Muscle layer of duodenum (tissue), 2 donors: ENCODE data around the gene MPRIP.
A peak's percentile ranks its signal among the peaks of the same experiment; 100 is the strongest.

ENCODE experiments used
- H3K27ac ChIP-seq: one replicate; pipeline ENCODE4 v1.7.0; 2013; ENCODE audit warnings: mild to moderate bottlenecking, low read length
- H3K27me3 ChIP-seq: one replicate; pipeline ENCODE4 v1.7.0; 2013; ENCODE audit warnings: low read depth, mild to moderate bottlenecking, control low read depth, low read length
- H3K36me3 ChIP-seq, 2 donors: one replicate each; pipeline ENCODE4 v1.7.0; 2013; ENCODE audit warnings: low read length in 2 of 2, control low read depth in 1 of 2, mild to moderate bottlenecking in 1 of 2; ENCODE audit not compliant: insufficient read depth in 2 of 2, control insufficient read depth in 1 of 2
- H3K4me1 ChIP-seq, 2 donors: one replicate each; pipeline ENCODE4 v1.7.0; 2013; ENCODE audit warnings: low read length in 2 of 2, mild to moderate bottlenecking in 2 of 2, control low read depth in 1 of 2, moderate library complexity in 1 of 2; ENCODE audit not compliant: insufficient read depth in 2 of 2, control insufficient read depth in 1 of 2
- H3K4me3 ChIP-seq, 2 donors: one replicate each; pipeline ENCODE4 v1.7.0; 2013; ENCODE audit warnings: low read length in 2 of 2, low read depth in 1 of 2, mild to moderate bottlenecking in 1 of 2
- H3K9me3 ChIP-seq, 2 donors: one replicate each; pipeline ENCODE4 v1.7.0; 2013; ENCODE audit warnings: low read length in 2 of 2, control low read depth in 1 of 2, mild to moderate bottlenecking in 1 of 2; ENCODE audit not compliant: control insufficient read depth in 1 of 2
- donor health status: healthy.

Gene MPRIP

DNA sequence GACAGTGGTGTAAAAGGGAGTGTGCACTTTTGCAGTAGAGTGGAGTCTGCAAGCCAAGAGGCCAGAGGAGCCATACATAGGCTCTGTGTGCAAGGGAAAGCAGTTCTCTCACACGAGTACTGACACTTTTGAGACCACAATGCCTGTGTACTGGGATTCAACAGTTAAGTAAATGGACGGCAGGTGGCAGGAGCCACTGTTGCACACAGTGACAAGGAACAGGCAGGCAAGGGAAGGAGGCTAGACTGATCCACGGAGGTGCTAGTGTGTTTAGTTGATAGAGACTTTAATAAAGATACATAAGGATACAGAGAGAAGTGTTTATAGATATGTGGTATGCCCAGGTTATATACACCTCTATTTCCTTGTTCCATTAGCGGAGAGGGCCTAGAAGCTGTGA is 67.0 kb downstream of the MPRIP start:
- H3K27ac ChIP-seq: peak overlapping the region; percentile 49

DNA sequence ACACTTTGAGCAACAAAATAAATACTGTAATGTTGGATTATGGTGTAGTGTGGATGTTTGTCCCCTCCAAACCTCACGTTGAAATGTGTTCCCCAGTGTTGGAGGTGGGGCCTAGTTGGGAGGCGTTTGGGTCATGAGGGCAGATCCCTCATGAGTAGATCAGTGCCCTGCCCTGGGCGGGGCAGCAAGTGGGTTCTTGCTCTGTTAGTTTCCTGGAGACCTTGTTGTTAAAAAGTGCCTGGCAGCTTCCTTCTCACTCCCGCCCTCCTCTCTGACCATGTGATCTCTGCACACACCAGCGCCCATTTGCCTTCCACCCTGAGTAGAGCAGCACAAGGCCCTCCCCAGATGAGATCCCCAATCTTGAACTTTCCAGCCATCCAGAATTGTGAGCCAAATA is 67.7 kb downstream of the MPRIP start:
- peaks cover 31 to 48% of the 10 kb centered on the region in 2 donors for H3K4me1 ChIP-seq
- H3K27ac ChIP-seq: peak overlapping the region; percentile 49
- H3K9me3 ChIP-seq: no peaks in the 10 kb centered on the region
- no peak overlapping the region for H3K4me3 ChIP-seq
- H3K36me3 ChIP-seq: no peaks in the 10 kb centered on the region
- H3K27me3 ChIP-seq: no peaks in the 10 kb centered on the region

More for the DNA sequence above, 67.0 kb downstream of the MPRIP start:
- no peaks in the 10 kb centered on the region for H3K27me3 ChIP-seq
- no peak overlapping the region for H3K4me3 ChIP-seq
- peaks cover 29 to 51% of the 10 kb centered on the region in 2 donors for H3K4me1 ChIP-seq
- H3K9me3 ChIP-seq: no peaks in the 10 kb centered on the region
- H3K36me3 ChIP-seq: no peaks in the 10 kb centered on the region

DNA sequence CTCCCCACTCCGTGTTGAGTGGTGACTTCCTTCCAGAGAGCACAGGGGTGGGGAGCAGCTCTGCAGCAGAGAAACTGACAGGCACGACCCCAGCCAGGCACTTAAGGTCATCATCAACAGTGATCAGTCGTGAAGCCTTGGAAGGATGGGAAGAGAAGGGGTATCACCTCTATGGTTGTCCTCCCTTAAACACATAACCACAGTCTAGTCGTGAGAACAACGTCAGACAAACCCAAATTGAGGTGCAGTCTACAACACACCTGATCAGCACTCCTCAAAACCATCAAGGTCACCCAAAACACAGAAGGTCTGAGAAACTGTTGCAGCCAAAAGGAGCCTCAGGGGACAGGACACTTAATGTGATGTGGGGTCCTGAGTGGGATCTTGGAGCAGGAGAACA is 68.3 kb downstream of the MPRIP start:
- no peaks in the 10 kb centered on the region for H3K36me3 ChIP-seq
- H3K27ac ChIP-seq: no peak overlapping the region
- H3K27me3 ChIP-seq: no peaks in the 10 kb centered on the region
- H3K4me3 ChIP-seq: no peak overlapping the region
- H3K9me3 ChIP-seq: no peaks in the 10 kb centered on the region
- peaks cover 35 to 53% of the 10 kb centered on the region in 2 donors for H3K4me1 ChIP-seq

DNA sequence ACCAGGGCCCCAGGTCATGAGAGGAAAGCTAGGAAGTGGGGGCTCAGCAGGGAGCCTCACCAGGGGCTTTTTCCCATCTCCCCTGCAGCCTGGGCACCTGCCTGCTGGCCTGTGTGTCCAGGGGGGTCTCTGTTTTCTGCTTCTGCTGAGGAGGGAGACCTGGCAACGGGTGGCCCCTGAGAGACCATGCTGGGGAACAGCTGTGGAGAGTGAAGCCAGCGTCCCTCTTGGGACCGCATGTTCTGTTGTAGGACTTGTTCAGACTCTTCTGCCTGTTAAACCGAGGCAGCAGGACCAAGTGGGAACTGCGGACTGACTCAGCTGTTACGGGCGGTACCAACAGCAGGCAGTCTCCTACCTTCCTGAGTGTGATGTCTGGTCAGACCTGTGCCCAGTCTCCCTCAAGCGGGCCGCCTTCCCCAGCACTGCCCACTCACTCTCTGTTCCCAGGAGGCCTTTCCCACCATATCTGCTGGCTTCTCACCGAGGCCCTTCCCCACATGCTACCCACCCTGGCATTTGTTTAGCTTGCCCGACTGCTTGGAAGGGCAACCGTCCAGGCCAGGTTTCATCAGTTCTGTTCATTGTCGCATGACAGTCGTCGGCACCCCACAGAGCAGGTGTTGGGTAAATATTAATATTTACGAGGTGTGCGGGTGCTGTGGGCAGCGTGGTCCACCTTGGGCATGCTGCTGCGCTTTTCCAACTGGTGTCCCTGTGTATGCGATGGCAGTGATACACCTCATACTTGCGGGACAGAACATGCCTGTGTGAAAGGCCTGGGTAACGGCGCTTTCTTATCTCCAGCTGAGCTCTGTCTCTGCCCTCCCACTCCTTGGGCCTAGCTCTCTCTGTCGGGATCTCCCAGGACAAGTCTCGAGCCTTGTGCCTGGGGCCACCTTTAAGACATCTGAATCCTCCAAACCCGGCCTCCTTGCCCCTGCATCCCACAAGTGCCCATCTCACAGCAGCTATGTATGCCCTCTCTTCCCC is 69.4 kb downstream of the MPRIP start:
- Histone ChIP-seq H3K27me3 (no peaks in the 10 kb centered on the region), H3K9me3 (no peaks in the 10 kb centered on the region), H3K4me3 (no peak overlapping the region), H3K36me3 (no peaks in the 10 kb centered on the region), H3K27ac (no peak overlapping the region), H3K4me1 (peaks cover 35 to 56% of the 10 kb centered on the region in 2 donors)

DNA sequence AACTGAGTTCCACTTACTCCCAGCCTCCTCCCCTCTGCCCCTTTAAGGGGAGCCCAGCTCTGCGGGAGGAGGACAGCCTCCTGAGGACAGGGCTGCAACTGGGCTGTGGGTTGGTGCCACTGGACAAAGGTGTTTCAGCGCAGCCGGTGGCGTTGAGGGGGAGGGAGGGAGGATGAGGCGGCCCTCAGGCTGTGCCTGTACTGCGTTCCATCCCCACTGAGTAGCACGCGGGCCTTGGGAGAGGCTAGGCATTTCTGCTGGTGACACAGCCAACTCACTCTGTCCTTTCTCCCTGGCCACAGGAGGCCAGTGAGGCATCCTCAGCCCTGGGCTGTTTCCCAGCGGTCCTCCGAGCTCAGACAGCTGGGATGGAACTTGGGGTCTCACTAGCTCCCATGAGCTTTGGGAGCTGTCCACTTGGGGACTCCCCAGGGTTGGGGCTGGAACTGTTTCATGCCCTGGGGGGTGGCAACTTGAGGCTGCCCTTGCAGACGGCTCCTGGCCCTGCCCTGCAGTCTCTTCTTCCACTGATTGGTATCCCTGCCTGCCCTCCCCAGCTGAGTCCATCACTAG is 70.5 kb downstream of the MPRIP start:
- no peaks in the 10 kb centered on the region for H3K36me3 ChIP-seq
- no peak overlapping the region for H3K4me3 ChIP-seq
- H3K27ac ChIP-seq: no peak overlapping the region
- peaks cover 31 to 48% of the 10 kb centered on the region in 2 donors for H3K4me1 ChIP-seq
- H3K27me3 ChIP-seq: no peaks in the 10 kb centered on the region
- no peaks in the 10 kb centered on the region for H3K9me3 ChIP-seq

DNA sequence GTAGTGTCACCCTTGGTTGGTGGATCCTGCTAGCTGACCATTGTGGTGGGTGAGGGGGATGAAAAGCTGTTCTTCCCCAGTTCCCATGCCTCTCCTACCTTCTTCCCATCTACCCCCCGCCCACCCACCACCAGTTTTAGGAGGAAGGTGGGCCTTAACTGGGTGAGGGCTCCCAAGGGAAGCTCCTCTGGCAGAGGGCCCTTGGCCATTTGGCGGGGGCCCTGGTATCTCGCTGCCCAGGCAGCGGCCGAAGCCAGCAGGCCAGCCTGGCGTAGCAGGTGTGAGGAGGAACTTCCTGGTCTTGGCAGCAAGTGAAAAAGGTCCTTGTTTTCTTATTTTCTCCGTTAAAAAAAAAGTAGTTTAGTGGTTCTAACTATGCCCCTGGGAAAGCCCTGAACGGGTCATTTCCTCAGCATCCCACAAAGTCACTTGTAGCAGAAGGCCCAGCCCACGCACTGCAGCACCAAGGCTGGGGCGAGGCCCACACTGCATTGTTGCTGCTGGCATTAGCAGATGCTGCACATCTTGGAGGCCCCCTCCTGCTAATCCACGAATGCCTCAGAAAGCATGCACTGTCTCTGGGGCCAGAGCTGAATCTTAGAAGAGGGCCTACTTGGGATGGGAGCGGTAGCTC is 72.5 kb downstream of the MPRIP start:
- Histone ChIP-seq H3K27ac (no peak overlapping the region), H3K27me3 (no peaks in the 10 kb centered on the region), H3K4me1 (peaks cover 27 to 46% of the 10 kb centered on the region in 2 donors), H3K4me3 (no peak overlapping the region), H3K36me3 (no peaks in the 10 kb centered on the region), H3K9me3 (no peaks in the 10 kb centered on the region)

DNA sequence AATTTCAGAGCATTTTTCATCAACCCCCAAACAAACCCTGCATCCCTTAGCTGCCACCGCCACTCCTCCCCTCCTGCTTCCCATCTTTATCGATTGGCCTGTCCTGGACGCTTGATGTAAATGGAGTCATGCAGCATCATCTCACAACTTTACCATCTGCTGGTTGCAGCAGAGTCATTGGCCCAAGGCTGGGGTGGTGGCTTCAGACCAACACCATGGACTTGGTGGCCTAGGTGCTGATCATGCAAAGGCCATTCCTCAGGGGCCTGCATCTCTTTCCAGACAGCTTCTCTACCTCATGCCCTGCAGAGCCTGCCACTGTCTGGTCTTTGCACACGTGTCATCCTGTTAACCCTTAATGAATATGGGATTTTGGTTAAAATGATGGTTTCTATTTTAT is 73.4 kb downstream of the MPRIP start:
- Histone ChIP-seq H3K27me3 (no peaks in the 10 kb centered on the region), H3K4me3 (no peak overlapping the region), H3K36me3 (no peaks in the 10 kb centered on the region), H3K27ac (no peak overlapping the region), H3K9me3 (no peaks in the 10 kb centered on the region), H3K4me1 (peaks cover 32 to 45% of the 10 kb centered on the region in 2 donors)

DNA sequence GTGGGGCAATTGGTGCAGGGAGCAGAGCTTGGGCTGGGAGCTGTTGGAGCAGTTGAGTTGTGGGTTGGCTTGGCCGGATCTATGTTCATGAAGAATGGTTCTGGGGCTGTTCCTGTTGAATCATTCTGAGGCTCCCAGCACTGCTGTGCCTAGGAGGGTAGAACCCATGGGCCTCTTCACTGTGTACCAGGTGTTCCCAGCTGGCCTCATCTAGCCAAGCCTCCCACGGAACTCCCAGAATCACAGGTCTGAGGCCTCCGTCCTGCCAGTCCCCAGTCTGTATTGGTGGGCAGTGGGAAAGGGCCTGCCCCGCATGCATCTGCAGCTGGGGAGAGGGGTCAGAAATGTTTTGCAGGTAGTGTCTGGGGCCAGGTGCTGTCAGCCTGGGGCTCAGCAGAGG is 74.1 kb downstream of the MPRIP start:
- H3K36me3 ChIP-seq: no peaks in the 10 kb centered on the region
- no peak overlapping the region for H3K27ac ChIP-seq
- peaks cover 34 to 49% of the 10 kb centered on the region in 2 donors for H3K4me1 ChIP-seq
- H3K4me3 ChIP-seq: no peak overlapping the region
- no peaks in the 10 kb centered on the region for H3K27me3 ChIP-seq
- no peaks in the 10 kb centered on the region for H3K9me3 ChIP-seq

DNA sequence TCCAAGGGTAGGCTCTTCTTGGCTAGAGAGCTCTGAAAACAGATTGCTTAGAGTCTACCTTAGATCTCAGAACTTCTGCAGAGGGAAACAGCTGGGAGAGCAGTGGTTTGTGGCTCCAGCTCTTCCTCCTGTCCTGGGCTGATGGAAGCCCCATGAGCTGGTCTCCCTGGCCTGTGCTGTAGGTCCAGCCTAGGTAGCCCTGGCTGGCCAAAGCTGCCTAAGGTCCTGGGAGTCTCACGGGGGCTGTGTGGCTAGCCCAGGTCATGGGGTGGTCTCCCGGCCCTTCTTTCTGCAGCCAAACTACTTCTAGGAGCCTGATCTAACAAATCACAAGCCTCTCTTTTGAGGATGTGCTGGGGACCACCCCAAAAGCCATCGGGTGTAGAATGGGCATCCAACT is 75.7 kb downstream of the MPRIP start:
- Histone ChIP-seq H3K27me3 (no peaks in the 10 kb centered on the region), H3K27ac (no peak overlapping the region), H3K4me3 (no peak overlapping the region), H3K9me3 (no peaks in the 10 kb centered on the region), H3K4me1 (peaks cover 34 to 44% of the 10 kb centered on the region in 2 donors), H3K36me3 (no peaks in the 10 kb centered on the region)

DNA sequence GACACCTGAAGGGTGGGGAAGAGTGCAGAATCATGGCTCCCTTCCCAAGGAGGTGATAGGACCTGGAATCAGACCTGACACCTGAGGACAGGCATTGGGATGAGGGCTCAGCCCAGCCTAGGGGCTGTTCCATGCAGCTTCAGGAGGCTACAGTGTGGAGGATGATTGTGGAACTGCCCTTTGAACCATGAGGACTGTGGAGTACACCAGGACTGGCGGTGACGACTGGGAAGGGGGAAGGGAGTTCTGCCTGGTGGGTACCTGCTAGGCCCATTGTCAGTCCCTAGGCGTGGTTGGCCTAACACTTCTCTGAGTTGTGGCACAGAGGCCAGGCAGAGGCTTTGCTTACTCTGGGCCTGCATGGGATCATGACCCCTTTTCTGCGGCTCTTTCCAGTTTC is 76.1 kb downstream of the MPRIP start:
- Histone ChIP-seq H3K4me3 (no peak overlapping the region), H3K27ac (peak overlapping the region; percentile 46), H3K9me3 (no peaks in the 10 kb centered on the region), H3K36me3 (no peaks in the 10 kb centered on the region), H3K27me3 (no peaks in the 10 kb centered on the region), H3K4me1 (peaks cover 34 to 44% of the 10 kb centered on the region in 2 donors)

DNA sequence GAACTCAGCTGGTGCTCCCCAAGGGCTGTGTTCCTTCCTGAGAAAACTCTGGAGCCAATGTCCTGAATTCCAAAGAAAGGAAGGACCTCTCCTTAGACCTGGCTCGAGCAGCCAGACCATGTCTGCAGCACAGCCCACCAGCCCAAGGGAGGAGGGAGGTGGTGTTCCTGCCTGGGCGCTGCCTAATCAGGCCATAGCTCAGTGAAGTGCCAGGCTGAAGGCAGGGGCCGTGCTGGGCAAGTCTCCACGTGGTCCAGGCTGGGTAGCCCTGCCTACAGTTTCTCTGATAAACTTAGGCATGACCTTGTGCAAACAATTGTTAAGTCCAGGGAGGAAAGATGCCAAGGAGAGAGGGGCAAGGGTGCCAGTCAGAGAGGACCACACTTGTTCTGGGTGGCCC is 76.8 kb downstream of the MPRIP start:
- H3K27me3 ChIP-seq: no peaks in the 10 kb centered on the region
- H3K27ac ChIP-seq: peak overlapping the region; percentile 48
- no peak overlapping the region for H3K4me3 ChIP-seq
- no peaks in the 10 kb centered on the region for H3K36me3 ChIP-seq
- no peaks in the 10 kb centered on the region for H3K9me3 ChIP-seq
- peaks cover 34 to 44% of the 10 kb centered on the region in 2 donors for H3K4me1 ChIP-seq
